GM12872 (cell line): Measurements from ENCODE around the gene PAGR1.

Experiments used
- CTCF ChIP-seq: IDR thresholded peaks from 3 replicates; pipeline ENCODE4 v1.5.1; 2011; ENCODE audit warnings: low read depth, mild to moderate bottlenecking, low read length, moderate library complexity; ENCODE audit not compliant: insufficient read depth

The PAGR1 gene

GRCh38 chr16:29790949-29791844 lies 24.8 kb upstream of the PAGR1 start:
- no peak for TF ChIP-seq CTCF

- TF ChIP-seq CTCF = no peak
These were observed 23.8 kb upstream of the PAGR1 start for GRCh38 chr16:29791845-29792807.

GRCh38 chr16:29794231-29794710 lies 21.7 kb upstream of the PAGR1 start:
- TF ChIP-seq CTCF = no peak

- no peak for TF ChIP-seq CTCF
These were observed 13.5 kb upstream of the PAGR1 start for GRCh38 chr16:29802416-29802935.

- TF ChIP-seq CTCF = no peak
These were observed 11.9 kb upstream of the PAGR1 start for GRCh38 chr16:29804020-29804419.

- TF ChIP-seq CTCF = no peak
These were observed 11.3 kb upstream of the PAGR1 start for GRCh38 chr16:29804455-29805231.
